A673 (cell line): ENCODE data around the gene PEPD.

Experiments used
- EZH2 ChIP-seq: fragments of 200-600 bp; sonication (generic); IDR thresholded peaks from 2 replicates; pipeline ENCODE4 v1.6.1; 2017; ENCODE audit warnings: borderline replicate concordance, low read depth, mild to moderate bottlenecking, mixed read lengths, antibody characterized with exemption, low read length; ENCODE audit not compliant: poor library complexity, severe bottlenecking
- TF ChIP-seq, protein P1 (sequence below): fragments of 300-800, 200-600 bp; sonication (generic); conservative IDR thresholded peaks from 2 replicates; pipeline ENCODE4 v1.5.1; 2017; ENCODE audit warnings: low read depth, mild to moderate bottlenecking, antibody characterized with exemption, low read length, moderate library complexity, mixed read lengths

GRCh38 chr19:33482476-33482875 lies 39.1 kb downstream of the PEPD start:
- TF ChIP-seq, protein P1, sequence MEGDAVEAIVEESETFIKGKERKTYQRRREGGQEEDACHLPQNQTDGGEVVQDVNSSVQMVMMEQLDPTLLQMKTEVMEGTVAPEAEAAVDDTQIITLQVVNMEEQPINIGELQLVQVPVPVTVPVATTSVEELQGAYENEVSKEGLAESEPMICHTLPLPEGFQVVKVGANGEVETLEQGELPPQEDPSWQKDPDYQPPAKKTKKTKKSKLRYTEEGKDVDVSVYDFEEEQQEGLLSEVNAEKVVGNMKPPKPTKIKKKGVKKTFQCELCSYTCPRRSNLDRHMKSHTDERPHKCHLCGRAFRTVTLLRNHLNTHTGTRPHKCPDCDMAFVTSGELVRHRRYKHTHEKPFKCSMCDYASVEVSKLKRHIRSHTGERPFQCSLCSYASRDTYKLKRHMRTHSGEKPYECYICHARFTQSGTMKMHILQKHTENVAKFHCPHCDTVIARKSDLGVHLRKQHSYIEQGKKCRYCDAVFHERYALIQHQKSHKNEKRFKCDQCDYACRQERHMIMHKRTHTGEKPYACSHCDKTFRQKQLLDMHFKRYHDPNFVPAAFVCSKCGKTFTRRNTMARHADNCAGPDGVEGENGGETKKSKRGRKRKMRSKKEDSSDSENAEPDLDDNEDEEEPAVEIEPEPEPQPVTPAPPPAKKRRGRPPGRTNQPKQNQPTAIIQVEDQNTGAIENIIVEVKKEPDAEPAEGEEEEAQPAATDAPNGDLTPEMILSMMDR: no peak
- no peak for TF ChIP-seq EZH2
